Adrenal gland (tissue), 12 donors: Measurements from ENCODE around the gene TLK2. TPM values are rescaled to one million over a fixed set of nuclear protein-coding genes. Genes with fewer than 3 reads are reported as not detected.
A peak's percentile ranks its signal among the peaks of the same experiment; 100 is the strongest.
"Not testable (repeated sequence)": the region's sequence is repeated elsewhere in the genome, so short reads cannot be mapped to it uniquely, and the experiment has no call there.

Experiments used
- DNase-seq, 7 donors: peaks; one replicate each; pipeline ENCODE4 v3.0.0-alpha.2; 2019 to 2020
- H3K27ac ChIP-seq, 5 donors: fragments of 200-600 bp; sonication (generic) in 4 of 5; 1 replicate in 3 of 5; 2 replicates in 2 of 5; pipeline versions ENCODE4 v1.5.1 to v1.8.0; 2016 to 2020; ENCODE audit warnings: mild to moderate bottlenecking in 1 of 5
- H3K27me3 ChIP-seq: fragments of 200-600 bp; 2 replicates; pipeline ENCODE4 v1.8.0; 2021
- H3K36me3 ChIP-seq, 2 donors: fragments of 200-600 bp; replicated peaks in 1 of 2; 1 replicate in 1 of 2; 2 replicates in 1 of 2; pipeline versions ENCODE4 v1.5.1 to v1.8.0; 2018 to 2022
- H3K4me1 ChIP-seq, 2 donors: fragments of 200-600 bp; replicated peaks in 1 of 2; 1 replicate in 1 of 2; 2 replicates in 1 of 2; pipeline versions ENCODE4 v1.5.1 to v1.8.0; 2018 to 2021
- H3K4me3 ChIP-seq, 4 donors: fragments of 200-600 bp; sonication (generic) in 3 of 4; one replicate each; pipeline ENCODE4 v1.5.1; 2016 to 2018
- H3K9me3 ChIP-seq, 3 donors: fragments of 200-600 bp; sonication (generic) in 1 of 3; replicated peaks in 1 of 3; 1 replicate in 2 of 3; 2 replicates in 1 of 3; pipeline versions ENCODE4 v1.5.1 to v1.8.0; 2016 to 2021
- CTCF ChIP-seq, 6 experiments: fragments of 450-650 bp in 4 of 6; fragments of 200-600 bp in 2 of 6; sonication (generic) in 1 of 6; IDR thresholded peaks; 1 replicate in 5 of 6; 2 replicates in 1 of 6; pipeline versions ENCODE4 v1.5.1 to v1.8.0; 2016 to 2021; ENCODE audit warnings: antibody characterized with exemption in 6 of 6, mild to moderate bottlenecking in 2 of 6, moderate library complexity in 1 of 6
- POLR2A ChIP-seq, 2 donors: fragments of 450-650 bp; IDR thresholded peaks; one replicate each; pipeline ENCODE4 v1.6.1; 2017; ENCODE audit warnings: antibody characterized with exemption in 2 of 2, mild to moderate bottlenecking in 2 of 2, moderate library complexity in 1 of 2
- WGBS, 4 donors: extraction: QIAGEN DNeasy Blood & Tissue Kit in 2 of 4; methylation state at CpG; one replicate each; pipeline versions ENCODE4 v1.1.5 to v1.1.7; 2013 to 2017; 5-methylcytosine and 5-hydroxymethylcytosine counted together
- intact Hi-C, 2 donors: fragments of 100-400 bp; cut with DNase I; formaldehyde crosslinking; loops; one replicate each; pipeline versions ENCODE4 v1.14.1 to v1.15.0; 2022 to 2023
- polyA plus RNA-seq, 3 donors: library from polyadenylated mRNA; stranded (reverse); fragments of 200-250 nt in 2 of 3; fragments of 350-450 nt in 1 of 3; fragmentation: Illumina TruSeq in 1 of 3; extraction: RNeasy Lipid Tissue Mini Kit (QIAGEN cat#74804) in 1 of 3; gene quantifications; one replicate each; pipeline ENCODE4 v1.2.3, GENCODE V29; 2013 to 2014
- total RNA-seq, 9 donors: library from RNA; depleted of rRNA in 4 of 9; stranded (reverse); fragments of >200 nt in 4 of 9; fragments of 120-200 nt in 1 of 9; fragmentation: NEBNext Ultra II Directional in 1 of 9; extraction: Animal tissue kit (Norgen Biotek cat#: 25700) in 1 of 9; gene quantifications; one replicate each; pipeline versions ENCODE4 v1.1.0 to v1.2.4, GENCODE V29; 2013 to 2023
- donor health status: healthy with polysubstance abuse.
- donor health status: Bipolar disorder and iron deficiency.
- donor health status: DM: yes; HTN: yes; CAD: no.
- donor health status: DM: no; HTN: no; CAD: no.
- donor health status: DM: no; HTN: no; CAD: no.
- donor health status: DM: yes; HTN: yes; CAD: no.

TLK2 gene
- total and polyA plus RNA-seq, 12 donors: 13.2 to 68.3 (median 31.2) TPM

GRCh38 chr17:62454111-62454510, 24.5 kb upstream of the TLK2 start:
- H3K4me3 ChIP-seq, intact Hi-C loops, DNase-seq, H3K4me1 ChIP-seq, H3K27ac ChIP-seq, H3K27me3 ChIP-seq, H3K36me3 ChIP-seq, H3K9me3 ChIP-seq: not testable (repeated sequence)
- 67 to 88% (median 78%) methylated on average over 3 of the region's 3 CpGs for WGBS, 4 donors

GRCh38 chr17:62456016-62456415, 22.6 kb upstream of the TLK2 start:
- DNase-seq: no peak
- Histone ChIP-seq H3K9me3 (no peaks in the 10 kb centered on the region), H3K36me3 (no peaks in the 10 kb centered on the region), H3K4me3 (no peak overlapping the region), H3K27me3 (no peaks in the 10 kb centered on the region), H3K4me1 (no peaks in the 10 kb centered on the region), H3K27ac (no peak overlapping the region)
- TF ChIP-seq CTCF (IDR thresholded peaks at IDR 0.05) (no peak), POLR2A (IDR thresholded peaks at IDR 0.05) (no peak)
- intact Hi-C loops: no loop called here
- WGBS, 4 donors: 82 to 93% (median 90%) methylated on average over 6 to 7 of the region's 7 CpGs

GRCh38 chr17:62458483-62458882, 20.1 kb upstream of the TLK2 start:
- H3K36me3 ChIP-seq, H3K4me1 ChIP-seq, intact Hi-C loops, H3K27me3 ChIP-seq, DNase-seq, H3K4me3 ChIP-seq, H3K27ac ChIP-seq, H3K9me3 ChIP-seq: not testable (repeated sequence)
- 80 to 86% (median 81%) methylated on average over 10 of the region's 10 CpGs for WGBS, 4 donors

- H3K27ac ChIP-seq, H3K36me3 ChIP-seq, H3K4me3 ChIP-seq, H3K27me3 ChIP-seq, H3K9me3 ChIP-seq, H3K4me1 ChIP-seq, DNase-seq, intact Hi-C loops: not testable (repeated sequence)
- WGBS, 4 donors: 83 to 97% (median 89%) methylated on average over 3 of the region's 3 CpGs
Measured at GRCh38 chr17:62464422-62464821, 14.2 kb upstream of the TLK2 start.

- DNase-seq, H3K9me3 ChIP-seq, H3K27ac ChIP-seq, H3K4me3 ChIP-seq, H3K36me3 ChIP-seq, H3K27me3 ChIP-seq, H3K4me1 ChIP-seq, intact Hi-C loops: not testable (repeated sequence)
- WGBS, 4 donors: 88 to 99% (median 95%) methylated on average over 1 to 7 of the region's 7 CpGs
Measured at GRCh38 chr17:62465271-62465670, 13.4 kb upstream of the TLK2 start.

- 22 to 29% (median 26%) methylated on average over 3 to 6 of the region's 8 CpGs for WGBS, 4 donors
- H3K36me3 ChIP-seq, H3K27me3 ChIP-seq, H3K9me3 ChIP-seq, intact Hi-C loops, H3K4me1 ChIP-seq, H3K4me3 ChIP-seq: not testable (repeated sequence)
- DNase-seq: peak; percentile 90 to 95 (median 94)
- peak overlapping the region in 4 of 5 donors; percentile 43 to 86 (median 56) for H3K27ac ChIP-seq
- peak in 1 of 2 donors; percentile 12 for TF ChIP-seq POLR2A (IDR thresholded peaks at IDR 0.05)
Measured at GRCh38 chr17:62470666-62471379, 7.8 kb upstream of the TLK2 start.

- intact Hi-C loops, H3K9me3 ChIP-seq, H3K4me3 ChIP-seq, H3K27me3 ChIP-seq, DNase-seq, H3K4me1 ChIP-seq, H3K36me3 ChIP-seq: not testable (repeated sequence)
- 40 to 59% (median 45%) methylated on average over 7 to 9 of the region's 9 CpGs for WGBS, 4 donors
- peak overlapping the region in 4 of 5 donors; percentile 43 to 86 (median 56) for H3K27ac ChIP-seq
Measured at GRCh38 chr17:62471380-62471880, 7.2 kb upstream of the TLK2 start.

- H3K9me3 ChIP-seq, H3K27me3 ChIP-seq, H3K4me1 ChIP-seq, H3K4me3 ChIP-seq, H3K27ac ChIP-seq, intact Hi-C loops, H3K36me3 ChIP-seq: not testable (repeated sequence)
- WGBS, 4 donors: 81 to 88% (median 86%) methylated on average over 7 to 8 of the region's 8 CpGs
- DNase-seq: peak in 3 of 7 donors; percentile 20 to 40 (median 20)
Measured at GRCh38 chr17:62473030-62473982, 5.3 kb upstream of the TLK2 start.

- Histone ChIP-seq H3K4me1 (peaks cover 0 to 17% of the 10 kb centered on the region in 2 donors), H3K27ac (peak overlapping the region in 1 of 5 donors; percentile 93)
- H3K36me3 ChIP-seq, H3K4me3 ChIP-seq, H3K27me3 ChIP-seq, H3K9me3 ChIP-seq, intact Hi-C loops: not testable (repeated sequence)
- WGBS, 4 donors: 77 to 87% (median 84%) methylated on average over 8 of the region's 8 CpGs
- peak in 1 of 7 donors; percentile 53 for DNase-seq
Measured at GRCh38 chr17:62477111-62477510, 1.5 kb upstream of the TLK2 start.
